SKM-1 (cell line): ENCODE measurements around the gene CDK13.
"Not testable (repeated sequence)": the region's sequence is repeated elsewhere in the genome, so short reads cannot be mapped to it uniquely, and the experiment has no call there.

Source experiments
- DNase-seq: peaks from one replicate; lab custom pipeline; 2025; ENCODE audit not compliant: unreplicated experiment; lab: John Stamatoyannopoulos, UW

The CDK13 gene

DNA sequence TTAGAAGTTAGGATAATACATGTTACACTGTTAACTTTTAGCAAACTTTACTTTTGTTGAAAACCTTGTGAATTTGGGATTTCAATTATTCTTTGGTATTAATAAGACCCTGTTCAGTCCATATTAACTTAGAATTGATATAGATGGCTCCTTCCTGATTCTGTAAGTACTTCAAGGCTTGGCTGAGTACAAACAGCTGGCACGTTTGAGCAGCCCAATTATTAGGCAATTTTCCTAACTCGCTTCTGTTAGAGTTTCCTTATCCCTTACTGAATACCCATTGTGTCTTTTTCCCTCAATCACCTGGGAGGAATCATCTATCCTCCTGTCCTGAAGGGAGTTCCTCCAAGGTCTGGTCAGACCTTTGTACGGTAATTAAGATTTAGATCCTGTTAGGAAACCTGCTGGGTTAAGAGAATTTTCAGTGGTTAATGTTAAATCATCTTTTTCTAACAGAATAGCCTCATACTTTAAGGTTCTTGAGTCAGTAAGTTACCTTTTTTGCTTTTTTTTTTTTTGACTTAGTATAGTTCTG lies 195.6 kb downstream of the CDK13 start:
- not testable (repeated sequence) for DNase-seq

DNA sequence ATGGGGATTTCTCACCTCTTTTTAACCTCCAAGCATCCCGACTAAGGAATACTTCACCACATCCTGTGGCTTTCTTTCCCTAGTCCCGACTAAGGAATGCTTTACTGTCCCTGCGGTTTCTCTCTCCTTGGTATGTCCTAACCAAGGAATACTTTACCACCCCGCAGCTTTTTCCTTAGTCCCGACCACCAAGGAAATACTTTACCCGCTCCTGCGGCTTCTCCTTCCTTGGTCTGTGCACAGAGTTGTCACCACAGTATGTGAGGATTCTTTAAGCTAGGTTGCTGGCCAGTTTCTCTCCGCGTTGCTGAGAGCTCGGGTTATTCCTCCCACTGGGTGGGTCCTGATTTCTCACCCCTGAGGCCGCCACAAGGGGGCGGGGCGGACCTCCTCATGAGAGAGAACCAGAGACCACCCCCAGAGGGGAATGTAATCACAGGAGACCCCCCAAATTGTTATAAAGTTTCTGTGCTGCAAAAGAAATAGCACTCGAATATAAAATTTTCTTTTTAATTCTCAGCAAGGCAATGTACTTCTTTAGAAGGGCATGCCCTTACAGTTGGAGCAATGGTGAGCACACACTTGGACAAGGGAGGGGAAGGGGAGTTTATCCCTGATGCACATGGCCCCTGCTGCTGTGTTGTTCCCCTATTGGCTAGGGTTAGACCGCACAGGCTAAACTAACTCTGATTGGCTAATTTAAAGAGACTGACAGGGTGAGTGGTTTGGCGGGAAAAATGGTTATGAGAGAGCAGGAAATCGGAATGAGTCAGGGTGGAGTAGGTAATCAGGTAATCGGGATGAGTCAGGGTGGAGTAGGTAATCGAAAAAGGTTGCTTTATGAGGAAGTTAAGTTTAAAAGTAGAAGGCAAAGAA lies 197.6 kb downstream of the CDK13 start:
- no peak for DNase-seq

DNA sequence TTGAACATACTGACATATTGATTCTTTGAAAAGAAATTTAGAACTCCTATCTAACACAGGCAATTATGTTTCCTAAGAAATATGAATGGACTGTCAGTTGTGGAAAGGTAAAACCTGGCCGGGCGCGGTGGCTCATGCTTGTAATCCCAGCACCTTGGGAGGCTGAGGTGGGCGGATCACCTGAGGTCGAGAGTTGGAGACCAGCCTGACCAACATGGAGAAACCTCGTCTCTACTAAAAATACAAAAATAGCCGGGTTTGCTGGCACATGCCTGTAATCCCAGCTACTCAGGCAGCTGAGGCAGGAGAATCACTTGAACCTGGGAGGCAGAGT lies 198.2 kb downstream of the CDK13 start:
- not testable (repeated sequence) for DNase-seq

DNA sequence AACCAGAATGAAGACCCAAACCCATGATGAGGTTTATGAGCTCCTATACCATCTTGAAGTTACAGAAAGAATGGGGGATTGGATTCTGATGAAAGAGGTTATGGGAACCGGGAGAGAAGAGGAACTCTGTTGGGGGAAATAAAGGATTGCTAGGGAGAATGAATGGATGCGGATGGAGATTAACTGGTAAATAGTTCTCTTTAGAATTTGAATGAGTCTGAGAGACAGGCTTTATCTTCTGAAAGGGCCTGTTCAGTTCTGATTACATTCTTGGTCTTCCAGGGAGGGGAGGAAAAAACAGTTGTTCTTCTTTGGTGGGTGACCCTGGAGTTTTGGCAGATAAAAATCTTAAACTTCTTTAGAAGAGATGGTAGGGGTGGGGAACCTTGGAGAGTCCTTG lies 198.6 kb downstream of the CDK13 start:
- no peak for DNase-seq
